ENCODE data around the gene DYRK2.

The DYRK2 gene

DNA sequence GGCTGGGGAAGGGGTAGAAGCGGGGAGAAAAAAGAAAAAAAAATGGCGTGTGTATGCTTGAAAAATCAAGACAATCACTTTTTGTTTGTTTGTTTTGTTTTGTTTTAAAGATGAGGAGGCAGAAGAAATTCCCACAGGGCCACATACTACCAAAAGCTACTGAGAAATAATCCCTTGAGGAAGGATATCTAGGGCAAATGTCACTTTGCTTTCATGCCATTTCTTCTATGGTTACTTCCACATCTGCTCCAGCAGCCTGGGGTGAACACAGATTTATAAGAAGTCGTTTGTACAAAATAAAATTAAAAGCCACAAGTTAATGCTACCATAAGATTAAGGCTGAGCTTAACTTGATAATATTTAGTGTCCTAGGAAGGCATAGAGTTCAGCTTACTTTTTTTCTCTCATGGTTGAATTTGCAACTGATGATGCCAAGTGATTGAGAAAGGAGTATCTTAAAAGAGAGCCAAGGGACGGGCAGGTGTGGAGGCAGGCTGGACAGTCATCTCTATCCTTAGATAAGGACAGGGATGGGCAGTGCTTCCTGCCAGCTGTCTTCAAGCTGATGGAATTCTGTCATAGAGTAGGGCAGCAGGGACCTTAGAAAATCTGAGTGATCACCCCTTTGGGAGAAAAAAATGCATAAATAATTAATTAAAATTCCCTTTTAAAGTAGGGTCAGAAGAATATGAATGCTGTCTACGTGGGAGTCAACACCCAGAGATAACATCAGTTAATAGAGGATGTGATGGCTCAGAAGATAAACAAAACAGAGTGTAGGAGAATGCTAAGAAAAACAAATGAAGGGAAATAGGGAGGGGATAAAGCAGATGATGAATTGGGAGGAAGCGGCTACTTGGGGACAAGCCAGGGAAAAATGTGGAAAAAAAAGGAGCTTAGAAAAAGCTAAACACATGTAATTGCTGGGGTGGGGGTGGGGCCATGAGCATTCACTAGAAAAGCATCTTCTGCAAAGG is 57.1 kb downstream of the DYRK2 start:
- FAIRE-seq: no peak

DNA sequence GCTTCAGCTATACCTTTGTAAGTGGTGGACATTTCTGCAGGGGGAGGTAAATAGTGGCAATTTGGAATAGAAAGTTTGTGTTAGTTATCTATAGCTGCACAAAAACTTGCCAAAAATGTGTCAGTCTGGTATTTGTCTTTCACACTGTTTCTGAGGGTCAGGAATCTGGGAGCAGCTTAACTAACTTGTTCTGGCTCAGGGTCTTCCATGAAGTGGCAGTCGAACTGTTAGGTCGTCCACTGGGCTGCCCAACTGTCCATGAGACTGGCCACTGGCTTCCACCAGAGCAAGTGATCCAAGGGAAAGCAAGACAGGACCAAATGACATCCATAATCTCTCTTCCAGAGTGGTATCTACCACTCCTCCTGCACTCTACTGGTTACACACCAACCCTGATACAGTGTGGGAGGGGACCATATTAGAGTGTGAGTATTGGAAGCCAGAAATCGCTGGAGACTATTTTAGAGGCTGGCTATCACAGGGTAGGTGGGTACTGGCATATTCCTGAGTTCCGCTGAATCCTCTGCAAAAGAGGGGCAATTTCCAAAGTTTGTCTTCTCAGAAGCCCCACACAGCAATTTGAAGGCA is 60.9 kb downstream of the DYRK2 start:
- no peak for FAIRE-seq

DNA sequence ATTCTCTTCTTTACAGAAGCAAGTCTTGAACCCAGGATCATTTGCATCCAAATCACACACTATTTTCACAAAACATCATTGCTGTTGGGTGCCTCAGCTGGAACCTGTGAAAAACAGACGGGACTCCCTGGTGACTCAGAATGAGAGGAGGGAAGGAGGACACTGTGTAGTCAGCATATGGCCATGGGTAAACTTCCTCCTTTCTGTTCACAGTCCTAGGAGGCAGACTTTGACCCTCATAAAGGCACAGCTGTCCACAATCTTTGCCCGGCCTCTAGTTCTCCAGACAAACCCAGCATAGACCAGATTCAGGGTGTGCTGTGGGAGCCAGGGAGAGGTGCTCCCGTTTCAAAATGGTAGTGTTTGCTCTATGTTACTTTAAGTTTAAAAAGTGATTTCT is 62.0 kb downstream of the DYRK2 start:
- FAIRE-seq: peak; percentile 84

DNA sequence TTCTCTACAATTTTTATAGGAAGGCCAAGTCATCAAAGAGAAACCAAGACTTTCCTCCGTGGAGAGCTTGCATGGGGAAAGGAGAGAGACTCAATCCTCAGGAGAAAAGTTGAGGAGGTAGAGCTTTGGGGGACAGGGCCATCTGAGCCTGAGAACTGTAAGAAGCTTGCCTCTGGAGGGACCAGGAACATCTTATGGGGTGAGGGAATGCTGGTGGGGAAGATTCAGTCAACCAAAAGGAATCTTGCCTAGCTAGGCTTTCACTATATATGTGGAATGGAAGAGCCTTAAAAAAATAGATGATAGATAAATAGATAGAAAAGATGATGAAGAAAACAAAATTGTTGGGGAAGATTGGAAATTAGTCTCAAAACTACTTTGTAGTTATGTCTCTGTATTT is 63.5 kb downstream of the DYRK2 start:
- FAIRE-seq: no peak

DNA sequence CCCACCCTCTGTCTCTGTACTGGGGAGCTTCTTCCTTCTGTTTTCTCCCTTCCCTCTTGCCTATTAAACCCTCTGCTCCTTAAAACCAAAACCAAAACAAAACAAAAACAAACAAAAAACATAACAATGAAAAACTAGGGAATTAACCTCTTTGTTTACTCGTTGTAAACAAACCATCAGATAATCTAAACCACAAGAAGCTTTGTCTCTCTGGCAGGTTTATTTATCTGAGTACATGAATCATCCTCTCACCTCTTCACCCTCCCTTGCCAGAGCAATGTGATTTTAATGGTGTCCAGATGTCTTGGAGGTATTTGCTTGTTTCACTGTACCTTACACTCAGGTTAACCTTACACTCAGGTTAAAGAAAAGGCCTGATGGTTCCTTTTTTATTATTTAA is 66.1 kb downstream of the DYRK2 start:
- peak; percentile 45 for FAIRE-seq
